HG02678 (cell line): ENCODE data around the gene ANAPC16.
A peak's percentile ranks its signal among the peaks of the same experiment; 100 is the strongest.
"Not testable (repeated sequence)": the region's sequence is repeated elsewhere in the genome, so short reads cannot be mapped to it uniquely, and the experiment has no call there.

Experiments
- ATAC-seq: cut with Tn5 transposase; IDR thresholded peaks from one replicate; pipeline ENCODE4 v1.9.1; 2021; ENCODE audit warnings: mild to moderate bottlenecking, moderate library complexity; ENCODE audit not compliant: unreplicated experiment

The ANAPC16 gene

GRCh38 chr10:72242675-72243074, 26.9 kb downstream of the ANAPC16 start:
- no peak for ATAC-seq

DNA sequence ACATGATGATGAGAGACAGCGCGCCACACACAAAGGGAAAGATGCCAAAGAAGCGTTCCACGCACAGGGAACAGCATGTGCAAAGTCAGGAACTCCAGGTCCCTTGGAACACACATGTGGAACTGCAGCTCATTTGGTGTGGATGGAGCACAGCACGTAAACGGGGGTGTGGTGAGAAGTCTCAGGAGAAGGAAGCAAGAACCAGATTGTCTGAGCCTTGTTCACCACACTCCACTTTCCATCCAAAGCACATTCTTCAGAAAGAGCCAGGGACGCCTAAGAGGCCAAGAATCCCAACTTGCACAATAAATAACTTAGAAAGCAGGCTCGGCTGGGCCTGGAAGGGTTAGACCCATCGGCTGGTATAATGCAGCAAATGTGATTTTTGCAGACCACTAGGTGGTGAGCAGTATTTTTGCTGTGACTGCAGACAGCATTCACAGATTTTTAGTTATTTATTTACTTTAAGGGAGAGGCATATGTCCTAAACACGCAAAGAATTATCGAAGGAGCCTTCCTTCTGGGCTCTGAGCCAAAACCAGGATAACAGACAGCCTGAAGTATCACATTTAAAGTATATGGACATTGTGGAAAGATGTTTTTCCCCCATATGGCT, 28.1 kb downstream of the ANAPC16 start:
- no peak for ATAC-seq

- ATAC-seq: no peak
Measured at GRCh38 chr10:72244573-72245038, 28.8 kb downstream of the ANAPC16 start.

- no peak for ATAC-seq
Measured at GRCh38 chr10:72245949-72246525, 30.2 kb downstream of the ANAPC16 start.

- peak; percentile 85 for ATAC-seq
Measured at GRCh38 chr10:72248468-72249151, 32.8 kb downstream of the ANAPC16 start.

DNA sequence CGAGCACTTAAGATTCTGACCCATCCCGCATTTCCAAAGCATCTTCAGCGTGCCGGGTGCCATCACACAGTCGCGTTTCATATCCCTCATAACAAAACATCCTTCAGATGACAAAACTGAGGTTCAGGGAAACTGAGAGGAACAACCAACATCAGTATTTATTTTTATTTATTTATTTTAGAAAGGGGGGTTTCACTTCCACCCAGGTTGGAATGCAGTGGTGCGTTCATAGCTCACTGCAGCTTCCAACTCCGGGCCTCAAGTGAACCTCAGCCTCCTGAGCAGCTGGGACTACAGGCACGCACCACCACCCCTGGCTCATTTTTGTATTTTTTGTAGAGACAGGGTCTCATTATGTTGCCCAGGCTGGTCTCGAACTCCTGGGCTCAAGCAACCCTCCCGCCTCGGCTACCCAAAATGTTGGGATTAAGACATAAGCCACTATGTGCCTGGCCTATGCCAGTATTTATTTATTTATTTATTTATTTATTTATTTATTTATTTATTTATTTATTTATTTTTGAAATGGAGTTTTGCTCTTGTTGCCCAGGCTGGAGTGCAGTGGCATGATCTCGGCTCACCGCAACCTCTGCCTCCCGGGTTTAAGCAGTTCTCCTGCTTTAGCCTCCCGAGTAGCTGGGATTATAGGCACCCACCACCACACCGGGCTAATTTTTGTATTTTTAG, 33.5 kb downstream of the ANAPC16 start:
- not testable (repeated sequence) for ATAC-seq

DNA sequence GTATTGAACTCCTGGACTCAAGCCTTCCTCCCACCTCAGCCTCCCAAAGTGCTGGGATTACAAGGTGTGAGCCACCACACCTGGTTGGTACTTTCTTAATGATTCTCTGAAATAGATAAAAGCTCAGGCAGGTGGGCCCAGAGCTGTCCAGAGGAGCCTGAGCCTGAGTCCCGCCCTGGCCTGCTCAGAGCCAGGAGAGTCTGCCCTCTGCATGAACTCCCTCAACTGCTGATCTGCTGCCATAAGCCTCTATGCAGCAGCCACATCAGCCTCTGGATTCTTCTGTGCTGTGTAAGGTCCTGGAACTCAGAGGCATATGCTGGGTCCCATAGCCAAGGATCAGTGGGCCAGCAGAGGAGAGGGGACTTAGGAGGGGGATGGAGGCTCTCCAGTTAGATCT, 34.9 kb downstream of the ANAPC16 start:
- ATAC-seq: no peak

GRCh38 chr10:72251635-72252034, 35.8 kb downstream of the ANAPC16 start:
- no peak for ATAC-seq

DNA sequence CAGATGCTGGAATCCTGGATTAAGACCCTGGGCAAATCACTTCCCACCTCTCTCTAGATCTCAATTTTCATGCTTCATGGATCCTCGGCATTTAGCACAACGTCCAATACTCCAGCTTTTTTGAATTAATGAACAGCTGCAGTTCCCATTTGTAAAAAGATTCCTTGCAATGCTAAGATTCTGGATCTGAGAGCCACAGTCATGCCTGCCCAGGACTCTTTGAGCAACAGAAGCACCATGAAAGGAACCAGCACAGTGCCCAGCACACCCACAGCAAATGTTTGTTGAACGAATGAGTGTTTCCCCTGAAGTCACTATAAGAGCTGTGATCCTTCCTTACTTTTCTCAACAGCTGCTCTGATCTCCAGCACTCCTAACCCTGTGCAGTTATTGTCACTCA, 37.2 kb downstream of the ANAPC16 start:
- ATAC-seq: no peak

GRCh38 chr10:72253578-72253977, 37.8 kb downstream of the ANAPC16 start:
- ATAC-seq: no peak

DNA sequence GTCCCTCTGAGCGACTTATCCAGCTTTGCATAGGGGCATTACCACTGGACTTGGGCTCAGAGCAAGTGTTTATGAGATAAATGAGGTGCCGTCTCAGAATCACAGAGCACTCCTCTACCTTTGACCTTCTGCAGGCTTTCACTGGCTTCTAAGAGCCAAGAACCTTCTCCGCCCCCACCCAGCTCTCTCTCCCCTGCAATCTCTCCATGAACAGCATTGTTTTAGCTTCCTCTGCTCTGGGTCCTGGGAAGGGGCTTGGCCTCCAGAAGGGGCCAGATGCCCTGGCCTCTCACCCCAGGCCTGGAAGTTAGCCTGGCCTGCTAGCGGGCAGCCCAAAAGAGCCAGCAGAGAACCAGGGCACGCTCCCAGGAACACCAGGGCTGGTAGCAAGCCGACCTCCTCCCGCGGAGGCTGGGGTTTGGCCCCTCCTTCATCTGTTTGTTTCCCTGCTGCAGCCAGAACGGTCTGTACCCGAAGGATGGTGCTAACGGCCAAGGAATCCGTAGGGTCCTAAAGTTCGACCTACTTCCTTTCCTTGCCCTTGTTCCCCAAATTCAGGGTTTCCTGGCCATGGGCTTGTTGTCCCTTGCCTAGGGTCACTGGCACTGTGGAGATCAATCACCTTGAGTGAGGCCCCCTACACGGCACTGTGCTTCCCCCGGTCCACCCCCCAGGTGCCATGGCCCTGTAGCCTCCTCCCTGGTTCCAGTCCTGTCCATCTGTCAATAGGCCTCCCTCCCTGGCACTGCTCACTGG, 39.2 kb downstream of the ANAPC16 start:
- ATAC-seq: peak; percentile 50

- ATAC-seq: no peak
Measured at GRCh38 chr10:72255977-72256729, 40.3 kb downstream of the ANAPC16 start.

DNA sequence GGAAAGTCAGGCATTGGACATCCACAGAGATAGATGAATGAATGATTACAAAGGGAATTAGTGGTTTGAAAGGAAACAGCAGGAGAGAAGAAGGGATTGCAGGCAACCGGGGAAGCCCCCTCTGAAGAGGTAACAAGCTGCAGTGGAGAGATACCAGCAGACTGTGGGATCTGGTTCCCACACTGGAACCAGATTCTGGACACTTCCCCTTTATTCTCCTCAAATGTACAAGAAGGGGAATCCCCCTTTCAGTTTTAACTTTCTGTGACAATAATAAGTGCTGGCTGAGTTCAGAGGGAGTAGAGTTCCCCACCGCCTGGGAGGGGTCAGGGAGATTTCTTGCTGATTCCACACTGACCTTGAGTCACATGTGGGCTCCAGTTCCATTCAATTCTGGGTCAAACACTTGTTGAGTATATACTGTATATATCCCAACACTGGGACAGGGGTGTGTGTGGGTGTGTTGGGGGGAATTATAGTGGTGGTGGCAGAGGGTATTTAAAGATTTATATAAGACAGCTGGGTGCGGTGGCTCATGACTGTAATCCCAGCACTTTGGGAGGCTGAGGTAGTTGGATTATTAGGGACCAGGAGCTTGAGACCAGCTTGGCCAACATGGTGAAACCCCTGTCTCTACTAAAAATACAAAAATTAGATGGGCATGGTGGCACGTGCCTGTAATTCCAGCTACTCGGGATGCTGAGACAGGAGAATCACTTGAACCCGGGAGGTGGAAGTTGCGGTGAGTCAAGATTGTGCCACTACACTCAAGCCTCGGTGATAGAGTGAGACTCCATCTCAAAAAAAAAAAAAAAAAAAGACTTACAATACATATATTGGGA, 41.5 kb downstream of the ANAPC16 start:
- ATAC-seq: no peak

- ATAC-seq: no peak
Measured at GRCh38 chr10:72258617-72259016, 42.8 kb downstream of the ANAPC16 start.

- no peak for ATAC-seq
Measured at GRCh38 chr10:72259491-72260238, 43.9 kb downstream of the ANAPC16 start.

DNA sequence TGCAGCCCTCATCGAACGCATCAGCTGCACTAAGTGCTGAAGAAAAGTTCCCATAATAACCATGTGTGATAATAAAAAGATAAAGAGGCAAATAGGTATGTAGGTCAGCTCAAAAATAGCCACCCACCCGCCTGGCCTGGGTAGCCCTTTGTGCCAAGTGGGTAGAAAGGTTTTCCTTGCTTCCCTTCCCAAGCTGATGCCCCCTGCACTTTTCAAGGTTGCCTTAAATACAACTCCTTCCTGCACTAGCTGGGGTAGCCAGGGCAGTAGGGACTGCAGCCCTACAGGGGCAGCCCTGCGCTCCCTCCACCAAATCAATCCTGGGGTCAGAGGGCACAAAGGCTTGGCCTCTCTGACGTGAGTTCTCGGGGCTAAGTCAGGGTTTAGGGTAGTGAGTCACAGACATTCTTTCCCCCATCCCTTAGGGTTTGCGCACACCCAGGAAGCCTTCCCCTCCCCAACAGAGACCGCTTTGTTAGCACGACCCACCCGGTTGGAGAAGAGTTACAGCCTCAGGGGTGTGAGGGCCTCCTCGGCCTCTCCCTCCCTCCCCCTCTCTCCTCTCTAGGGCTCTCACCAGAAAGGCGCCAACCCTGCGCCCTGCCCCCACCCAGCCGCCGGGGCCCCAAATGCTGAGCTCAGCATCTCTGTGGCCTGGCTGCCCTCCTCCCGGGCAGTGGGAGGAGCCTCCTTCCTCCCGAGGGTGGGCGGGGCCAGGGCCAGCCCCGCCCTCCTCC, 44.6 kb downstream of the ANAPC16 start:
- peak; percentile 72 for ATAC-seq

DNA sequence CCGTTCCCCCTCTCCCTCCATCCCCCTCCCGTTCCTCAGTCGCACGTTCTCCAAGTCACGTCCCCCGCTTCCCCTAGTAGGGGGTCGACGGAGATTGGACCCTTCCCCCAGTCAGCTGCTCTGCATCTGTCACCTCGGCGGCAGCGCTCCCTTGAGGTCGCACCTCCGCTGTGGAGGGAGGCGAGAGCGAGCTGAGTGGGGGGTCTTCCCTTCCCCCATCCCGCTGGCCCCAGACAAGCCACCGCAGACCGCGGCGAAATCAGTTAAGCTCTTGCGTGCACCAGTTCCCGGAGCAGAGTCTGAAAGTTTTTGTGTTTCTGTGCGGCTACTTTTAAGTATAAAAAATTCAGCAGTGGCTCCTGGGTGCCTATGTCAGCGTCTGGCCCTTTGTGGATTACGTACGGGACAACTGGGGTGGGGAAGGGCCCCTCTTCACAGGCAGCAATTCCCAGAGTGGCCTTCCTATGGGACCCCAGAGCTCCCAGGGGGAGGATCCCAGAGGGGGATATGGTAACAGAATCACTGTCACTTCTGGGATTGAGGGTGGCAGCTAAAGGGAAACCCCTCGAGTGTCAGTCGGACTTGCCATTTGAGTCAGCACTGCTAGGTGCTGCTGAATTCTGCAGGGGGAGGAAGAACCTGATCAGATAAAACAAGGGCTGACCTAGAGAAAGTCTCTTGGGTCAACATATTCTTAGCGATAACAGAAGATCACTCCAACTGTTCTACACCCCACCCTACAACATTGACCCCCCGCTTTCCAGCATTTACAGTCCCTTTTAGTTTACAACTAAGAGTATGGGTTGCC, 45.4 kb downstream of the ANAPC16 start:
- ATAC-seq: peak; percentile 49
